Suprapubic skin (tissue), 3 donors: ENCODE results near the gene PDE6B.

Source experiments
- CTCF ChIP-seq, 2 donors: fragments of 200-600 bp in 1 of 2; fragments of 450-650 bp in 1 of 2; sonication (generic) in 1 of 2; IDR thresholded peaks; one replicate each; pipeline ENCODE4 v1.5.1; 2016 to 2019; ENCODE audit warnings: antibody characterized with exemption in 2 of 2, mild to moderate bottlenecking in 1 of 2, moderate library complexity in 1 of 2
- POLR2A ChIP-seq, 2 donors: fragments of 450-650 bp; IDR thresholded peaks; one replicate each; pipeline ENCODE4 v1.6.1; 2017; ENCODE audit warnings: antibody characterized with exemption in 2 of 2, mild to moderate bottlenecking in 2 of 2, moderate library complexity in 2 of 2

GRCh38 chr4:629636-629914 is 4.2 kb downstream of the PDE6B start:
- TF ChIP-seq POLR2A (IDR thresholded peaks at IDR 0.05) (no peak), CTCF (IDR thresholded peaks at IDR 0.05) (no peak)
